Loucy (cell line): Measurements from ENCODE around the gene FDCSP.
"Not testable (repeated sequence)": the region's sequence is repeated elsewhere in the genome, so short reads cannot be mapped to it uniquely, and the experiment has no call there.

Experiments
- H2AFZ ChIP-seq: fragments of 200-600 bp; sonication (generic); 2 replicates; pipeline ENCODE4 v1.6.0; 2016; ENCODE audit warnings: antibody characterized with exemption, mild to moderate bottlenecking, low read length, moderate library complexity
- H3F3A ChIP-seq: fragments of 200-600 bp; 2 replicates; pipeline ENCODE4 v1.6.0; 2016; ENCODE audit warnings: antibody characterized with exemption, low read depth, mild to moderate bottlenecking
- H3K27me3 ChIP-seq: fragments of 200-600 bp; sonication (generic); 2 replicates; pipeline ENCODE4 v1.6.1; 2014; ENCODE audit warnings: low read length, mild to moderate bottlenecking; ENCODE audit not compliant: insufficient read depth, poor library complexity, severe bottlenecking
- H3K36me3 ChIP-seq: fragments of 200-600 bp; sonication (generic); 2 replicates; pipeline ENCODE4 v1.6.1; 2016; ENCODE audit warnings: low read length; ENCODE audit not compliant: insufficient read depth
- H3K4me1 ChIP-seq: fragments of 200-600 bp; sonication (generic); 2 replicates; pipeline ENCODE4 v1.5.1; 2014; ENCODE audit warnings: low read length, mild to moderate bottlenecking; ENCODE audit not compliant: insufficient read depth, poor library complexity, severe bottlenecking
- H3K4me2 ChIP-seq: fragments of 200-600 bp; sonication (generic); 2 replicates; pipeline ENCODE4 v1.6.0; 2014; ENCODE audit warnings: antibody characterized with exemption, low read length, low read depth, mild to moderate bottlenecking; ENCODE audit not compliant: poor library complexity, severe bottlenecking
- H3K4me3 ChIP-seq: fragments of 200-600 bp; sonication (generic); 2 replicates; pipeline ENCODE4 v1.5.1; 2014; ENCODE audit warnings: low read length, mild to moderate bottlenecking, mixed read lengths; ENCODE audit not compliant: poor library complexity, severe bottlenecking
- H3K79me2 ChIP-seq: fragments of 200-600 bp; sonication (generic); 2 replicates; pipeline ENCODE4 v1.6.1; 2014; ENCODE audit warnings: low read length; ENCODE audit not compliant: insufficient read depth
- H3K9ac ChIP-seq: fragments of 200-600 bp; sonication (generic); 2 replicates; pipeline ENCODE4 v1.6.0; 2014; ENCODE audit warnings: mild to moderate bottlenecking, low read depth, low read length, moderate library complexity; ENCODE audit not compliant: poor library complexity, severe bottlenecking
- H3K9me2 ChIP-seq: fragments of 200-600 bp; sonication (generic); replicated peaks from 2 replicates; pipeline ENCODE4 v1.6.1; 2016; ENCODE audit warnings: low read depth, low read length, mixed read lengths
- H3K9me3 ChIP-seq: fragments of 200-600 bp; sonication (generic); 2 replicates; pipeline ENCODE4 v1.6.1; 2014; ENCODE audit warnings: mild to moderate bottlenecking, antibody characterized with exemption, low read length, low read depth; ENCODE audit not compliant: insufficient read depth
- H4K20me1 ChIP-seq: fragments of 200-600 bp; sonication (generic); 2 replicates; pipeline ENCODE4 v1.6.0; 2014; ENCODE audit warnings: antibody characterized with exemption, low read length, mild to moderate bottlenecking; ENCODE audit not compliant: insufficient read depth, poor library complexity, severe bottlenecking
- CTCF ChIP-seq: fragments of 200-600 bp; sonication (generic); conservative IDR thresholded peaks from 2 replicates; pipeline ENCODE4 v1.5.1; 2014; ENCODE audit warnings: mild to moderate bottlenecking, antibody characterized with exemption, low read length
- EZH2phosphoT487 ChIP-seq: fragments of 200-600 bp; IDR thresholded peaks from 2 replicates; pipeline ENCODE4 v1.6.1; 2018; ENCODE audit warnings: antibody characterized with exemption, mild to moderate bottlenecking, moderate library complexity, borderline replicate concordance

The FDCSP gene

GRCh38 chr4:70236125-70236524 is 10.2 kb downstream of the FDCSP start:
- no peaks in the 10 kb centered on the region for H3K9me3 ChIP-seq
- H3F3A ChIP-seq = no peaks in the 10 kb centered on the region
- no peaks in the 10 kb centered on the region for H3K4me1 ChIP-seq
- H2AFZ ChIP-seq = no peak overlapping the region
- no peaks in the 10 kb centered on the region for H3K9me2 ChIP-seq
- H3K9ac ChIP-seq = no peak overlapping the region
- no peak overlapping the region for H3K4me2 ChIP-seq
- H3K79me2 ChIP-seq = no peaks in the 10 kb centered on the region
- H3K4me3 ChIP-seq = no peak overlapping the region
- H3K27me3 ChIP-seq = no peaks in the 10 kb centered on the region
- no peaks in the 10 kb centered on the region for H4K20me1 ChIP-seq
- TF ChIP-seq CTCF (no peak), EZH2phosphoT487 (no peak)
- no peaks in the 10 kb centered on the region for H3K36me3 ChIP-seq

GRCh38 chr4:70239131-70239883 is 13.4 kb downstream of the FDCSP start:
- H3K36me3 ChIP-seq = no peaks in the 10 kb centered on the region
- no peaks in the 10 kb centered on the region for H3K9me2 ChIP-seq
- no peak overlapping the region for H3K4me3 ChIP-seq
- H3K9ac ChIP-seq = no peak overlapping the region
- H3K4me1 ChIP-seq = no peaks in the 10 kb centered on the region
- no peak overlapping the region for H2AFZ ChIP-seq
- H3K27me3 ChIP-seq = no peaks in the 10 kb centered on the region
- no peaks in the 10 kb centered on the region for H4K20me1 ChIP-seq
- TF ChIP-seq CTCF (no peak), EZH2phosphoT487 (no peak)
- H3K79me2 ChIP-seq = no peaks in the 10 kb centered on the region
- no peaks in the 10 kb centered on the region for H3K9me3 ChIP-seq
- H3F3A ChIP-seq = no peaks in the 10 kb centered on the region
- H3K4me2 ChIP-seq = no peak overlapping the region

GRCh38 chr4:70239884-70240591 is 14.1 kb downstream of the FDCSP start:
- H3K36me3 ChIP-seq = no peaks in the 10 kb centered on the region
- H3K9ac ChIP-seq = no peak overlapping the region
- no peaks in the 10 kb centered on the region for H3K4me1 ChIP-seq
- H3K4me2 ChIP-seq = no peak overlapping the region
- no peaks in the 10 kb centered on the region for H3K79me2 ChIP-seq
- H3F3A ChIP-seq = no peaks in the 10 kb centered on the region
- no peaks in the 10 kb centered on the region for H4K20me1 ChIP-seq
- H3K9me2 ChIP-seq = no peaks in the 10 kb centered on the region
- no peaks in the 10 kb centered on the region for H3K27me3 ChIP-seq
- no peaks in the 10 kb centered on the region for H3K9me3 ChIP-seq
- H2AFZ ChIP-seq = no peak overlapping the region
- H3K4me3 ChIP-seq = no peak overlapping the region
- TF ChIP-seq CTCF = no peak
- no peak for TF ChIP-seq EZH2phosphoT487

- not testable (repeated sequence) for H3K9ac ChIP-seq, H4K20me1 ChIP-seq, H3K4me2 ChIP-seq, H3K4me1 ChIP-seq, H3K36me3 ChIP-seq, H3K9me2 ChIP-seq, H3K27me3 ChIP-seq, H2AFZ ChIP-seq, H3K79me2 ChIP-seq, H3F3A ChIP-seq, H3K4me3 ChIP-seq, H3K9me3 ChIP-seq
These were observed 16.4 kb downstream of the FDCSP start, which contains the start of gene CSN3 for GRCh38 chr4:70242297-70242696. TSS of gene CSN3 (plus strand) at chr4:70242597. CDS start at chr4:70244820, 2,223 bp downstream.
